Measurements from ENCODE around the gene FNDC10. TPM values are rescaled to one million over a fixed set of nuclear protein-coding genes. Genes with fewer than 3 reads are reported as not detected.

Gene FNDC10
- total RNA-seq, 4 donors from 2014 or later, result 10.5 to 18.9 (median 13.3) TPM

DNA sequence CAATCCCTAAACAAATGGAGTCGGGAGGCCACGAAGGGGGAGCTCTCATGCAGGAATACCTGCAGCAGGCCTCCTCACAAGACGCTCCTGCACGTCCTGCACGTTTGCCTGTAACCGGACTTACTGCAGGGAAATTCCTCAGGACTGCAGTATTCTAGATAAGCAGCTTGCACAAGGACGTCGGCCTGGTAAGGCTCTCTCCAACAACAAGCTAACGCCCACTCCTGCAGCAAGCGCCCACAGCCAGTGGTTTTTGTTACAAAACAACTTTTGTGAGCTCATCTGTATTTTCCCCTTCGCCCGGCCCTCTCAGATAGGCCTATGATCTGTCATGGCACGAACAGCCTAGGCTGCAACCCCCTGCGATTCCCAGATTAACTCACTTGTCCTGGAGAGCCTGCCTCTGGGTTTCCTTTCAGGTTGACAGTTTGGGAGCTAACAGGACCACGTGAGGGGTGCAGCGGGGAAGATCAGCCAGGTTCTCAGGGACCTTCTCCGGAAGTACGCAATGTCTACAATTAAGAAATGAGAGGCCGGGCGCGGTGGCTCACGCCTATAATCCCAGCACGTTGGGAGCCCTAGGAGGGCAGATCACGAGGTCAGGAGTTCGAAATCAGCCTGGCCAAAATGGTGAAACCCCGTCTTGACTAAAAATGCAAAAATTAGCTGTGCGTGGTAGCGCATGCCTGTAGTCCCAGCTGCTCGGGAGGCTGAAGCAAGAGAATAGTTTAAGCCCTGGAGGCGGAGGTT is 14.4 kb upstream of the FNDC10 start:
- TF ChIP-seq POLR2A (IDR thresholded peaks at IDR 0.05), result no peak
- TF ChIP-seq, protein P1, sequence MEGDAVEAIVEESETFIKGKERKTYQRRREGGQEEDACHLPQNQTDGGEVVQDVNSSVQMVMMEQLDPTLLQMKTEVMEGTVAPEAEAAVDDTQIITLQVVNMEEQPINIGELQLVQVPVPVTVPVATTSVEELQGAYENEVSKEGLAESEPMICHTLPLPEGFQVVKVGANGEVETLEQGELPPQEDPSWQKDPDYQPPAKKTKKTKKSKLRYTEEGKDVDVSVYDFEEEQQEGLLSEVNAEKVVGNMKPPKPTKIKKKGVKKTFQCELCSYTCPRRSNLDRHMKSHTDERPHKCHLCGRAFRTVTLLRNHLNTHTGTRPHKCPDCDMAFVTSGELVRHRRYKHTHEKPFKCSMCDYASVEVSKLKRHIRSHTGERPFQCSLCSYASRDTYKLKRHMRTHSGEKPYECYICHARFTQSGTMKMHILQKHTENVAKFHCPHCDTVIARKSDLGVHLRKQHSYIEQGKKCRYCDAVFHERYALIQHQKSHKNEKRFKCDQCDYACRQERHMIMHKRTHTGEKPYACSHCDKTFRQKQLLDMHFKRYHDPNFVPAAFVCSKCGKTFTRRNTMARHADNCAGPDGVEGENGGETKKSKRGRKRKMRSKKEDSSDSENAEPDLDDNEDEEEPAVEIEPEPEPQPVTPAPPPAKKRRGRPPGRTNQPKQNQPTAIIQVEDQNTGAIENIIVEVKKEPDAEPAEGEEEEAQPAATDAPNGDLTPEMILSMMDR (IDR thresholded peaks at IDR 0.05), result no peak
- intact Hi-C loops (cut with DNase I; ENCODE audit: low total_unique reads), result no loop called here
- DNase-seq (ENCODE audit: low spot score in 2 of 2), result no peak
- 14 to 15% methylated on average over 30 of the region's 30 CpGs for WGBS, 2 donors
- H3K4me3 ChIP-seq (ENCODE audit: low read depth, poor library complexity, severe bottlenecking), result peak overlapping the region; percentile 70

DNA sequence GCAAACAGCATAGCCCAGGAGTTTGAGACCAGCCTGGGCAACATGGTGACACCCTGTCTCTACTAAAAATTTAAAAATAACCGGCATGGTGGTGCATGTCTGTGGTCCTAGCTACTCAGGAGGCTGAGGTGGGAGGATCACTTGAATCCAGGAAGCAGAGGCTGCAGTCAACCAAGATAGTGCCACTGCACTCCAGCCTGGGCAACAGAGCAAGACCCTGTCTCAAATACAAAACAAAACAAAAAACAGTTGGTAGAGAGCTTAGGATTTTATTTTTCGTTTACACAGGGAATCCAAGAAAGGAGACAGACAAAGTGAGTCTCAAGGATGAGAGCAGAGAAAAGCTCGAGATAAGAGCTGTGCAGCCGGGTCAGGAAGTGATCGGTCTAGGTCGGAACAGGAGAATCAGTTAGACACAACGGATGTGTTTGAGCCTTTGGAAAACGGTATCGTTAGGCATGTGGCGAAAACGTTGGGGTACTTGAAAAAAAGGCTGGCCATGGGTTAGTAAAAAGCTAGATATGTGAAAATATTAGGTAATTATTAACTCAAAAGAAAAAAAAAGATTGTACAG is 13.7 kb upstream of the FNDC10 start:
- no peak for DNase-seq (ENCODE audit: low spot score in 2 of 2)
- 77% methylated on average over 11 of the region's 11 CpGs for WGBS, 2 donors
- intact Hi-C loops (cut with DNase I; ENCODE audit: low total_unique reads), result no loop called here
- H3K4me3 ChIP-seq (ENCODE audit: low read depth, poor library complexity, severe bottlenecking), result no peak overlapping the region
- no peak for TF ChIP-seq POLR2A (IDR thresholded peaks at IDR 0.05)
- TF ChIP-seq, protein P1 (IDR thresholded peaks at IDR 0.05), result no peak

DNA sequence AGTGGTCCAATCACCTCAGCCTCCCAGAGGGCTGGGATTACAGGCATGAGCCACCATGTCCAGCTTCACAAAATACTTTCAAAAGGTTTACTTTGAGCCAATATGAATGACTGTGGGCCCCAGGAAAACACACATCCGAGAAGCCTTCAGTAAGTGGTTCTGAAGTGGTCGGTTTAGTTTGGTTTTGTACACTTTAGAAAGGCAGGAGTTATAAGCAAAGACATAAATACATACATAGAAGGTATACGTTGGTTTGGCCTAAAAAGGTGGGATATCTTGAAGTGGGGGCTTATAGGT is 12.1 kb upstream of the FNDC10 start:
- 87 to 93% methylated on average over 3 of the region's 3 CpGs for WGBS, 2 donors
- no peak overlapping the region for H3K4me3 ChIP-seq (ENCODE audit: low read depth, poor library complexity, severe bottlenecking)
- no peak for TF ChIP-seq POLR2A (IDR thresholded peaks at IDR 0.05)
- TF ChIP-seq, protein P1 (IDR thresholded peaks at IDR 0.05), result no peak
- no peak for DNase-seq (ENCODE audit: low spot score in 2 of 2)
- intact Hi-C loops (cut with DNase I; ENCODE audit: low total_unique reads), result no loop called here

DNA sequence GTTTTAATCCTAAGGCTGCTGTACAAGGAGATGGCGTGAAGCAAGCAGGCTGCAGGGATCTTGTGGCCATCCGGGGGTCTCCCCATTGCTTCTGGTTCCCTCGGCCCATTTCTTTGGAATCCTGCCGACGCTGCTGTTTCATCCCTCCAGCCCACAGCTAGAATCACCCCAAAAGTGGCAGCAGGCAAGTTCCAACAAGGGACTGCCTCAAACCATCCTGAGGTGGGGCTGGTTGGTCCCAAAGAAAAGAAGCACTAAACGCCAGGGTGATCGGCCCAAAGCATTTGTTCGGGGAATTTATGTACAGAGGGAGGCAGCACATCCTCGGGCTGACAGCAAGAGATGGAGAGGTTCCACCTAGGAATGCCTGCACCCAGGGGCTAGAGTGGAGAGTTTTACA is 10.9 kb upstream of the FNDC10 start:
- TF ChIP-seq POLR2A (IDR thresholded peaks at IDR 0.05), result no peak
- TF ChIP-seq, protein P1 (IDR thresholded peaks at IDR 0.05), result no peak
- no peak for DNase-seq (ENCODE audit: low spot score in 2 of 2)
- intact Hi-C loops (cut with DNase I; ENCODE audit: low total_unique reads), result no loop called here
- WGBS, 2 donors, result 61 to 66% methylated on average over 9 of the region's 9 CpGs
- H3K4me3 ChIP-seq (ENCODE audit: low read depth, poor library complexity, severe bottlenecking), result no peak overlapping the region

DNA sequence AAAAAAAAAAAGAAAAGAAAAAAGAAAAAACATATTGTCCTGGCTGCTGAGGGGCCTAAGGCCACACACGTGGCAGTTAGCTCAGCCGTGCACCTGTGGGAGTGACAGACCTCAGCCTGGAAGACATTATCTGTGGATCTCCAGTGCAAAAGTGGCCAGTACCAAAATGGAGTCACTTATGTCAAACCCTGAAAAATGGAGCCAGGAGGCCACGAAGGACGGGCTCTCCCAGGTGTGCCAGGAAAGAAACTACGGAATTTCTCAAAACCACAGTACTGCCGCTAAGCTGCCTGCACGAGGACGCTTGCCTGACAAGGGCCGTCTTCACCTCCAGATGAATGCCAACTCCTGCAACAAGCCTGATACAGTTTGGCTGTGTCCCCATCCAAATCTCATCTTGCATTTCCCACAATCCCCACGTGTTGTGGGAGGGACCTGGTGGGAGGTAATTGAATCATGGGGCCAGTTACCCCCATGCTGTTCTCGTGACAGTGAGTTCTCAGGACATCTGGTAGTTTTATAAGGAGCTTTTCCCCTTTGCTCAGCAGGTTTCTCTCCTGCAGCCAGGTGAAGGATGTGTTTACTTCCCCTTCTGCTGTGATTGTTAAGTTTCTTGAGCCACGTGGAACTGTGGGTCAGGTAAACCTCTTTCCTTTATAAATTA is 10.0 kb upstream of the FNDC10 start:
- whole genome bisulfite sequencing, 2 donors, result 53 to 71% methylated on average over 12 of the region's 12 CpGs
- TF ChIP-seq, protein P1 (IDR thresholded peaks at IDR 0.05), result no peak
- H3K4me3 ChIP-seq (ENCODE audit: low read depth, poor library complexity, severe bottlenecking), result no peak overlapping the region
- DNase-seq (ENCODE audit: low spot score in 2 of 2), result no peak
- intact Hi-C loops (cut with DNase I; ENCODE audit: low total_unique reads), result no loop called here
